Endometrial microvascular endothelial cells (primary cell): Measurements from ENCODE around the gene C16orf78. TPM values are rescaled to one million over a fixed set of nuclear protein-coding genes. Genes with fewer than 3 reads are reported as not detected.

Experiments used
- in situ Hi-C: cut with HindIII; loops from 2 replicates; pipeline ENCODE4 v1.10.0; 2017; ENCODE audit warnings: low sequenced_read_pairs, low pct_unique_long_range_greater_than_20kb; ENCODE audit errors: inconsistent ontology term
- total RNA-seq: library from RNA; depleted of rRNA; stranded (reverse); fragments of >200 nt; gene quantifications from one replicate; pipeline ENCODE4 v1.2.3, GENCODE V29; 2015; ENCODE audit errors: inconsistent ontology term

C16orf78 gene
- total RNA-seq, 1 donor from 2014 or later: not detected

DNA sequence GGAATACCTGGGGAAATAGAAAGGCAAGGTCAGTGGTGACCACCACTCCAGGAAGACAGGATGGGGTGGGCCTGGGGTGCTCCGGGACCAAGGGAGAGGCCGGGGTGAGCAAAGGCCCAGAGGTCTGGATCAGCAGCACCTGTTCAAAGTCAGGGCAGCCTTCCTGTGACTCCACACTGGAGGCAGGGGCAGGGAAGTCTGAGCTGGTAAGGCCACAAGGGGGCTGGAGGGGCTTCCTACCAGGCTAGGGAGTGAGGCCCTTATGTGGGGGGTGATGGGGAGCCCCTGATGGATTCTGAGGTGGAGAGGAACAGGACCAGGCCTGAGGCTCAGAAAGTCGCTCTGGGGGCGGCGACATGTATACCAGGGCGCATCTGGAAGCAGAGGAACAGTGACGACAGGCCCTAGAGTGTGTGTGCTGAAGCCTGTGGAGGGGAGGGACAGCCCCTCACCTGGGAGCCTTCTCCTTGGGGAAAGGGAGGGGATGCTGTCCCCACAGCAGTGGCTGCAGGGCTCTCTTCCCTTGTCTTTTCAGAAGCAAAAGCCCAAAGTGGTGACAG lies 3.7 kb downstream of the C16orf78 start:
- in situ Hi-C loops: no loop called here

DNA sequence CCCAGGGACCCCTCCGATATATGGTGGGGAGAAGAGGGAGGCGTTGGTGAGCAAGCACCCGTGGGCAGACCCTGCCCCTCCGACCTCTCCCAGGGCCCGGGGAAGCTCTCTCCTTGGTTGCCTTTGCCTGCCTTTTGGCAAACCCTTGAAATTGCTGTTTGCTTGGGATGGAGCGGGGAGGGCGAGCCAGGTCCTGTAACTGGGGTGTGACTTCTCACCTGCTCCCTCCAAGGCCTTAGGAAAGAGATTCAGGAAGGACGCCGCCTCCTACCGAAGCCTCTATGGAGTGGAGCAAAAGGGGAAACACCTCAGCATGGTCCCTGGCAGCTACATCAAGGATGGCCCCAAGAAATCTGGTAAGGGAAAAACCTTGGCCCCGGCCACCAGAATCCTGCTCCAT lies 4.6 kb downstream of the C16orf78 start:
- in situ Hi-C loops: no loop called here

GRCh38 chr16:49378816-49379215 lies 5.2 kb downstream of the C16orf78 start:
- in situ Hi-C loops: no loop called here

DNA sequence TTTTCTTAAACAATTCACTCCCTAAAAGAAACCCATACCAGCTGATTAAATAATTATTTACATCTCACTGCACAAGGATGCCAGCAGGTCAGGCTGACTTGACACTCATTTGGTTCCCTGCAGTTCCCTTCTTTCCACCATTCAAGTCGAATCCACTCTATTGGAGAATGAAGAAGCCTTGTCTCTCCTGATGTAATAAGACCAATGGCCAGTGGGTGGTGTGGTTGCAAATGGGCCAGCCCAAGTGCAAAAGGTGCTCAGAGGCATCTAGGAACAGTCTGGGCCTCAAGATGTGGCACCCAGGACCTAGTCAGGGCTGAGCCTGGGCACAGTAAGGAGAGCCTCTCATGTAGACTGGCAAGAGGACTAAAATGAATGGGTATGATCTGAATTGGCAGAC lies 9.3 kb downstream of the C16orf78 start:
- in situ Hi-C loops: no loop called here

DNA sequence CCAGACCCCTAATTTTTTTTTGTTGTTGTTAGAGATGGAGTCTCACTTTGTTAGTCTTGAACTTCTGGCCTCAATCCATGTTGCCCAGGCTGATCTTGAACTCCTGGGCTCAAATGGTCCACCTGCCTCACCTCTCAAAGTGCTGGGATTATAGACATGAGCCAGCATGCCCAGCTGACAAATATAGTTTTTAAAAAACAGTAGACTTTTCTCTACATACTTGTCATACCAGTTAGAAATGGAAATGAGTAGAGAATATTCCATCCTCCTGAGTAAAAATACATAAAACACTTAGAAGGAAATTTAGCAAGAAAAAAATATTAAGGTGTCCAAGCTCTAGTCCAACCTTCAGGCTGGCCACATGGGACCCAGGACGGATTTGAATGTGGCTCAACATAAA lies 21.4 kb downstream of the C16orf78 start:
- in situ Hi-C loops: no loop called here

- in situ Hi-C loops: no loop called here
Observed at GRCh38 chr16:49396206-49396720, 22.7 kb downstream of the C16orf78 start.

- in situ Hi-C loops: no loop called here
Observed at GRCh38 chr16:49398761-49399160, 25.2 kb downstream of the C16orf78 start.

- in situ Hi-C loops: no loop called here
Observed at GRCh38 chr16:49399594-49400364, 26.2 kb downstream of the C16orf78 start.

DNA sequence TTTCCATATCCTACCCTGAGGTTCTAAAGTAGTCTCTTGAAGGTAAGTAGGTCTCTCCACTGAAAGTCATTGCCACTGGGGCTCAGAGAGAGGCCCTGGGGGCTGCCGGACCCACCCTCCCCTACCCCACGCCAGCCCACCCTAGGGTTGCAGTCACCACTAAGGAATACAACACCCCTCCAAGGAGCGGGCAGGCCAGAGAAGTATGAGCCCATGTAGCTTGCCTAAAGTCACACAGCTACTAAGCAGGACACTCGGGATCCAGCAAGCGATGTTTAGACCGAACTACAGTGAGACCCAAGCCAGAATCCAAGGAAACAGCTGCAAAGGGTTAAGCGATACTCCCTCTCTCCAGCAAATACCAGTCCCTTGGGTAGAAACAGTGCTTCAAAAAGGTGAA lies 27.0 kb downstream of the C16orf78 start:
- in situ Hi-C loops: no loop called here

DNA sequence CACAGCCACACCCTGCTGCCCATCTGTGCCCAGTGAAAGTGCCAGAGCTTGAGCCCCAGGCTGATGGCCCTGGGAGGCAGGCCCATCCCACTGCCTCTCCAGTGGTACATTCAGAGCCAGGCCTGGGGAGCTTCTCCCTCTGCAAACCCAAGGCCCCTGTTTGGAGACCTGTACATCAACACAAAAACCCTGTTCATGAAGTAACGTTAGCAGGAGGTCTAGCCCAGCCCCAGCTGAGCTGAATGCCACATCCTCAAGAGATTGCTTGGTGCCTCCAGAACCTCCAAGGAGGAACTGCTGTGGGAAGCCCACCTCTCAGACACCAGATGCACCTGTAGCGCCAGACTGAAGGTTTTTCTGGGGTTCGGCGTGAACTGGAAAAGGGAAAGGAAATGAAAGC lies 31.5 kb downstream of the C16orf78 start:
- in situ Hi-C loops: no loop called here

- in situ Hi-C loops: no loop called here
Observed at GRCh38 chr16:49405530-49405929, 31.9 kb downstream of the C16orf78 start.

DNA sequence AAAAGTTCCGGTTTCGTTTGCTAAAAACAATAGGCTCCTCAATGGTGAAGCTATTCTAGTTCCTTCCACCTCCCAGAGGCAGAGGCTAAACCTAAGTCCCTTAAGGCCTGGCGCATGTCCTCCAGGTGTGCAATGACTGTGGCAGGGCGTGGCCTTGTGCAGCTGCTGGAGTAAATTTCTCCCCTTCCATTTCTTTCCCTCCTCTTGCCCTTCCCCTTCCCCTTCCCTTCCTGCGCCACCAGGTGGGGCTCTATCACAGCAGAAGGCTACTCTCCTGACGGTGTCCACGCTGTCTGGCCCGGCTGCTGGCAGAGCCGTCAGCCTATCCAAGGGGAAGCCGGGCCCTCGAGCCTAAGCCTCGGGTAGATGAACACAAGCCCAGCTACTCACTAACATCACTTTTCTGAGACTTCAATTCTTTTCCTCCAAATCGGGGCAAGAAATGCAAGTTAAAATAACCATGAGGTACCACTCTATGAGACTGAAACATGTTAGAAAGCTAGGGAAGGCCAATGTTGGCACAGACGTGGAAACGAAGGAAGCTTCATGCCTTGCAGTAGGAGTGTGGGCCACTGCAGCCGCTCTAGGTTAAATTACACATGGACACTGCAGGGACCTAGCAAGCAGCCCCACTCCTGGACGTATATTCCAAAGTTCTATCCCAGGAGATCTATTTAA lies 34.4 kb downstream of the C16orf78 start:
- in situ Hi-C loops: no loop called here

- in situ Hi-C loops: no loop called here
Observed at GRCh38 chr16:49409121-49409520, 35.5 kb downstream of the C16orf78 start.

DNA sequence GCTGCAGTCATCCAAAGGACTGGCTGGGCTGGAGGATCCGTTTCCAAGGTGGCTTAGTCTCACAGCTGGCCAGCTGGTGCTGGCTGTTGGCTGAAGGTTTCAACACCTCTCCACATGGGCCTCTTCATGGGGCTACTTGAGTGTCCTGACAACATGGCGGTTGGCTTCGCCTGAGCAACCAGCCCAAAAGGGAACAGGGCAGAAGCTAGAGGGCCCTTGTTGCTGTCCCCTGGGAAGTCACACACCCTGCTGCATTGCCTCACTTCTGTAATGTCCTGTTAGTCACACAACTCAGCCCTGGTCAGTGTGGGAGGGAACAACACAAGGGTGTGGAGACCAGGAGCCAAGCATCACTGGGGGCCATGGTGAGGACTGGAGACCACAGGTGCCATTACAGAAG lies 36.6 kb downstream of the C16orf78 start:
- in situ Hi-C loops: no loop called here

DNA sequence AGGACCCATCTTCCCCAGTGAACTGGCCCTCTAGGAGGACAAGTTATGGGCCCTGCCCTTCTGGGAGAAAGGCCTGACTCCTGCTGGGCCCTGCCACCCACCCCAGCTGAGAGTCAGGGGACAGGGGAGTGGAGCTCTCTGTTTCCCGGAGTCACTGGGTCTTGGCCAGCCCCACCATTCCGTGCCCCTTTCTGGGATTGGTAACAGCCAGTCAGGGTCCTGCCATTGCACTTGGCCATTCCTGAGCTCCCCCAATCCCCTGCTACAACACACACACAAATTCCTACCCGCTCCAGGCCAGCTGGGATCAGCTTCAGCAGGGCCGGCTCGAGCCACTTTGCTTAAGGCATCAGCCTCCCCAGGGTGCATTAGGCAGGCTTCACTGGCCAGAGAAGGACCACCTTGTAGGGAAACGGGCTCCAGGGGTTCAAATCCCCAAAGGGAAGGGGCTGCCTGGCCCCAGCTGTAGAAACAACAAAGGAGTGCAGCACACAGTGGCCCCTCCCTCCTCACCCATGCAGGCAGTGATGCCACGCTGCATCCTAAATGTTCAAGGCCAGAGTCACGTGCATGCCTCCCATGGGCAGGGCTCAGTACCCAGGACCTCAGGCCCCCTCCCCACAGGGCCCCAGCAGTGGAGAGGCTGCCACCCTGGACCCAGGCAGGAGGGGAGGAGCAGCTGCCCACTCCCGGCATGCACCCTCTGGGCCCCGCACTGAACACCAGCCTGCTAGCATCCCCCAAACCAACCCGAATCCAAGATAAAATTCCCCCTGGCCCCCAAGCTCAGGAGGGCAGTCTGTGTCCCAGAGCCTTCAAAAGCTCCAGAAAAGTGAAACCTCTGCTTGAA lies 37.7 kb downstream of the C16orf78 start:
- in situ Hi-C loops: no loop called here

DNA sequence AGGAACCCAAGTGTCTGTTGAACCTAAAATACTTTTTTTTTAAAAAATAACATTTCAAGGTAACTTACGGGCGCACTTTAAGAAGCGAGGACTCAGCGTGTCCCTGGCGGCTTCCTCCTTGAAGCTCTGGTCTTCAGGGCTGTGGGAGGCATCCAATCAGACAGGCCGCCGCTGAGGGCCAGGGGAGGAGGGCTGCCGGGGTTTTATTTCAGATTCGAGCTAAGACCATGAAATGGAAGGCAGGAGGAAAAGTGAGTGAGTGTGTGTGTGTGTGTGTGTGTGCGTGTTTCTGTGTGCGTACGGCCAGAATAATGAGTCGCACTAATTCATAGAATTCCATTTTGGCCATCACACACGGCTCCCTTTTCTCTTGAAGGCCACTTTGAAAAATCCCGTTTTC lies 41.1 kb downstream of the C16orf78 start:
- in situ Hi-C loops: no loop called here

- in situ Hi-C loops: no loop called here
Observed at GRCh38 chr16:49415083-49415482, 41.5 kb downstream of the C16orf78 start.

DNA sequence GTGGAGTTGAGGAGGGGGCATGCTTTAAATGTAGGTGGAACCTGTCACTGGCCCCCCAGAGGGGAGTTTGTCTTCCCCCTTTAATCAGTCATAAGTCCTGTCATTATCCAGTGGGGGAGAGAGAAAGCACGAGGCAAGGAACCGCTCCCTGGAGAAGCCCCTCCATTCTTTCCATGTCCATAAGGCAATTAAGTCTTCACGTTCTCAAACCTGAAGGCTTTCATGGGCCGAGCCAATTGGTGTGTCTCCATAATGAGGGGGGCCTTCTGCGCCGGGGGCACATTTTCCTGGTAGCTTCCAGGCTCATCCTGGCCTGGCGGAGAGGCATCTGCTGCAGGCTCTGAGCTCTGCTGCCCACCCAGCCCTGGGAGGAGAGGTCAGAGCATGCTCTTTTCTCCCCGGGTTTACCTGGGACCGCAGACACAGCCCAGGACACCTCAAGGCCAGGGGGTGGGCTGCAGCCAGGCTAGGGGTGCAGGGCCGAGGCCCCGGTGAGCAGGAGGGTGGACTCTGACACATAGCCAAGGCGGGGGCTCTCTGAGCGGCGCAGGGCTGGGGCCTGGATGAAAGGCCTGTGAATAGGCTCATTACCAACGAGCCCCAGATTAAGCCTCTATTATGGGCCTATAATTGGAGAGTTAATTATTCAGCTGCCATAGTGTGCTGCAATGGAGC lies 42.5 kb downstream of the C16orf78 start:
- in situ Hi-C loops: no loop called here

GRCh38 chr16:49417354-49417753 lies 43.8 kb downstream of the C16orf78 start:
- in situ Hi-C loops: no loop called here
